ENCODE results near the gene COLQ. TPM values are rescaled to one million over a fixed set of nuclear protein-coding genes. Genes with fewer than 3 reads are reported as not detected.

The COLQ gene
- total RNA-seq, 1 experiment from 2014 or later: 1.3 TPM

GRCh38 chr3:15438983-15439382 lies 82.5 kb downstream of the COLQ start:
- no peak overlapping the region for H3K4me3 Mint-ChIP-seq (ENCODE audit: low read depth, unreplicated experiment)
- intact Hi-C loops (cut with micrococcal nuclease; ENCODE audit: unreplicated experiment): no loop called here
- TF ChIP-seq CTCF (IDR thresholded peaks at IDR 0.05; ENCODE audit: unreplicated experiment): no peak
- no TSS peak for BruUV-seq (replicated peaks)
- H3K9me3 Mint-ChIP-seq (ENCODE audit: low read depth, unreplicated experiment): no peaks in the 10 kb centered on the region
- H3K36me3 Mint-ChIP-seq (ENCODE audit: insufficient read depth, unreplicated experiment): peaks cover 19% of the 10 kb centered on the region
- no peaks in the 10 kb centered on the region for H3K4me1 Mint-ChIP-seq (ENCODE audit: low read depth, unreplicated experiment)
- H3K27me3 Mint-ChIP-seq (ENCODE audit: unreplicated experiment): no peaks in the 10 kb centered on the region
- no peak for DNase-seq
- no peak overlapping the region for H3K27ac Mint-ChIP-seq (ENCODE audit: unreplicated experiment)
- CTCF ChIA-PET: interaction anchor here (0.5 kb wide), 1 partner anchor 134 kb away, joined by 7 read pairs; no protein-coding TSS in a partner anchor

GRCh38 chr3:15436246-15436645 lies 85.3 kb downstream of the COLQ start:
- no peak for TF ChIP-seq CTCF (IDR thresholded peaks at IDR 0.05; ENCODE audit: unreplicated experiment)
- no peak for DNase-seq
- Mint-ChIP-seq H3K36me3 (ENCODE audit: insufficient read depth, unreplicated experiment) (peaks cover 20% of the 10 kb centered on the region), H3K9me3 (ENCODE audit: low read depth, unreplicated experiment) (no peaks in the 10 kb centered on the region), H3K27ac (ENCODE audit: unreplicated experiment) (no peak overlapping the region), H3K4me1 (ENCODE audit: low read depth, unreplicated experiment) (peaks cover 4% of the 10 kb centered on the region), H3K27me3 (ENCODE audit: unreplicated experiment) (no peaks in the 10 kb centered on the region), H3K4me3 (ENCODE audit: low read depth, unreplicated experiment) (no peak overlapping the region)
- CTCF ChIA-PET: no interaction called here
- no TSS peak for BruUV-seq (replicated peaks)
- intact Hi-C loops (cut with micrococcal nuclease; ENCODE audit: unreplicated experiment): no loop called here

- no peak for TF ChIP-seq CTCF (IDR thresholded peaks at IDR 0.05; ENCODE audit: unreplicated experiment)
- DNase-seq: no peak
- H3K4me3 Mint-ChIP-seq (ENCODE audit: low read depth, unreplicated experiment): no peak overlapping the region
- no peaks in the 10 kb centered on the region for H3K9me3 Mint-ChIP-seq (ENCODE audit: low read depth, unreplicated experiment)
- CTCF ChIA-PET: no interaction called here
- BruUV-seq (replicated peaks): no TSS peak
- intact Hi-C loops (cut with micrococcal nuclease; ENCODE audit: unreplicated experiment): no loop called here
- peaks cover 8% of the 10 kb centered on the region for H3K4me1 Mint-ChIP-seq (ENCODE audit: low read depth, unreplicated experiment)
- no peaks in the 10 kb centered on the region for H3K27me3 Mint-ChIP-seq (ENCODE audit: unreplicated experiment)
- H3K36me3 Mint-ChIP-seq (ENCODE audit: insufficient read depth, unreplicated experiment): peaks cover 23% of the 10 kb centered on the region
- no peak overlapping the region for H3K27ac Mint-ChIP-seq (ENCODE audit: unreplicated experiment)
Observed at GRCh38 chr3:15434756-15435155, 86.8 kb downstream of the COLQ start.

- Mint-ChIP-seq H3K36me3 (ENCODE audit: insufficient read depth, unreplicated experiment) (peaks cover 26% of the 10 kb centered on the region), H3K4me1 (ENCODE audit: low read depth, unreplicated experiment) (peaks cover 13% of the 10 kb centered on the region), H3K27me3 (ENCODE audit: unreplicated experiment) (no peaks in the 10 kb centered on the region), H3K27ac (ENCODE audit: unreplicated experiment) (no peak overlapping the region), H3K9me3 (ENCODE audit: low read depth, unreplicated experiment) (no peaks in the 10 kb centered on the region), H3K4me3 (ENCODE audit: low read depth, unreplicated experiment) (no peak overlapping the region)
- DNase-seq: no peak
- intact Hi-C loops (cut with micrococcal nuclease; ENCODE audit: unreplicated experiment): no loop called here
- BruUV-seq (replicated peaks): no TSS peak
- TF ChIP-seq CTCF (IDR thresholded peaks at IDR 0.05; ENCODE audit: unreplicated experiment): no peak
- CTCF ChIA-PET: no interaction called here
Observed at GRCh38 chr3:15433531-15433930, 88.0 kb downstream of the COLQ start.
